Anterior cingulate cortex (tissue), 58 donors: Measurements from ENCODE around the gene TMED4.
"Not testable (repeated sequence)": the region's sequence is repeated elsewhere in the genome, so short reads cannot be mapped to it uniquely, and the experiment has no call there.

Source experiments
- DNase-seq, 58 donors: peaks; one replicate each; lab custom pipeline; 2025; lab: John Stamatoyannopoulos, UW

TMED4 gene

DNA sequence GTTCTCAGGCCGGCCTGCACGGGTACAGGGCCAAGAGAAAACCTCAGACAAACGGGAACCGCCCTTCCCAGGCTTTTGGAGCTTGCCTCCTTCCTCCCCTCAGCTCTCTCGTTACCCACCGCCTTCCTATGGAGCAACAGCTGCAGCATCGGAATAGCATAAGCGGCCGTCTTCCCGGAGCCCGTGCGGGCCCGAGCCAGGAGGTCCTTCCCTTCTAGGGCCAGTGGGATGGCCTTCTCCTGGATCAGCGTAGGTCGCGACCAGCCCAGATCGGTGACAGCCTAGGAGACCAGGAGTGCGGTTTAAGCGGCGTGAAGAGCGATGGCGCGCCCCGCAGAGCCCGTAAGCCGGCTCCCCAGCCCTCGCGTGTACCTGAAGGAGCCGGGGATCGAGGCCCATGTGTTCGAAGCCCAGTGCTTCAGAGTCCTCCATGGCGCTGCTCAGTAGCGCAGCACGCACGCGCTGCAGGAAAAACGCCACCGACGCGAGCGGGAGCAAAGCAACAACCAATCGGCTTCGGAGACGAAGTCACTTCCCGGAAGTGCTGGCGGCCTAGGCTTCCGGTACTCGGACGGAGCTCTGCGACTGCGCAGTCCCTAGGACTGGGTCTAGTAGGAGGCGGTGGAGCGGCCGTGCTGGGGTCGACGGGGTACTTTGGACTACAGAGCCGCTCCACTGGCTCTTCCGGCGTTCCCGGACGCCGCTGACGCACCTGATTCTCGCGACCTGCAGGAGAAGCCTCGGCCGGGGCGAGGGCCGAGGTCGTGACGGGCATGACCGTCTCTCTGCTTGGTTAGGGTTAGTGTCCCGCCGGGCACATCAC, 8.4 kb downstream of the TMED4 start, which contains the start of gene DDX56:
TSS of gene DDX56 (minus strand) at position 445 of the 823 bp plus-strand sequence. CDS start at position 432, 13 bp downstream.
- peak; percentile 48 to 96 (median 92) for DNase-seq

DNA sequence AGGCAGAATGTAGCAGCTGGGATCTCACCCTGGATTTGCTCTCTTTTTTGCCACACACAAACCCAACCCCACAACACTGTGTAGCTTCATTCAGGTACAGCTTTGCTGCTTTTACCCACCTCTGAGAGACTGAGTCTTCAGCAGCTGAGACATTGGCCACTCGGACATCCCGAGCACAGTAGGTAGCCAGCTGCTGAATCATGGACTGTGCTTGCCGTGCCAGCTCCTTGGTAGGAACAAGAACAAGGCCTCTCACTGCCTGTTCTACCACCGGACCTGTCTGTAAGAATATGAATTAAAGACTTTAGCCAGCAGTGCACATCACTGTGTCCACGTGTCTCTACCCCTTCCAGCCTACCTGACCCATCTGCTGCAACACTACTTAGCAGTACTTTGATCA, 9.3 kb downstream of the TMED4 start:
- DNase-seq: no peak

DNA sequence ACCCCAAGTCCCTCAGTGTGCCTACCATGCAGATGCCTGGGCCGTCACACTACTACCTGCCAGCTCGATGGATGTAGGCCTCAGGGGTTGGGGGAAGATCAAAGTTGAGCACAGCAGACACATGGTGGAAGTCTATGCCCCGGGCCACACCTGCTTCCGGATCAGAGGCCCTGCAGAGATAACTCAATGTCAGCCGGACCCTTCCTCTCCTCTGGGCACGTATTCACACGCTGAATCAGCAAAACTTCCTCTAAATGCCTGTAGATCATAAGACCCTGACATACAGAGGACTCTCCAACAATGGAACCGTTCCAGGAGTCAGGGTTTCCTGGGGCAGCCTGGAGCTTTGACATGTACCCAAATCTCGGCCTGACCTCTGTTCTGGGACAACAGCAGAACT, 12.1 kb downstream of the TMED4 start:
- DNase-seq: no peak

DNA sequence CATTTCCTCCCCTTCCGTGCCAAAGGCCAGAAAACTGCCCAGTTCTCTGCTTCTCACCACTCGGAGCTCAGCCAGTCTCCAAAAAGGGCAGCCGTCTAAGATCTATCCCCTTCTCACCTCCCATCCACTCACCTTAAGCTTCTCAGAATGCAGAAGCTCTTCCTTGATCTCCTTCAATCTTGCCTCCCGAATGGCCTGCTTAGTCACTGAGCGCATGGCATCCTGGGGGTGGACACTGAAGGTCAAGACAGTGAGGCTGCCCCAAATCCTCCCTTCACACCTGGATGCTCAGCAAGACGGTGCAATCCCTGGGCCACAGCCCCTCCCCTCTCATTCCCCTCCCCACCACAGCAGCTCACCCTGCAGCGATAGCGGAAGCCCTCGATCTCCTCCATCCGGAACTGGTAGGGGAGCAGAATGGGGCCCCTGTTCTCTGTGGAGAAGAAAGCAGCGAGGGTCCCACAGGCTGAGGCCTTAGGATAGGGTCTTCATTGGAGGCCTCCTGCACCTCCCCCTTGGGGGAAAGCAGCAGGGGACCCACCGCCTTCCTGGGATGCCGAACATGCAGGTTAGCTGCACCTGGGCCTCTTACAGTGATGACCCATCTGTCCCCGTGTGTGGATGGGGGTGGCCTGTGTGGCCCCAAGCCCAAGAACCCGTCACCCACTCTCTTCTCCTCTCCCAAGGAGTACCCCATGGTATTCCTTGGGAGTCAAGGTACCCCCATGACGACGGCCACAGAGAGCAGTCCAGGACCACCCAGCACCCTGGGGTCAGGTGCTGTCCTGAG, 13.1 kb downstream of the TMED4 start:
- DNase-seq: no peak

DNA sequence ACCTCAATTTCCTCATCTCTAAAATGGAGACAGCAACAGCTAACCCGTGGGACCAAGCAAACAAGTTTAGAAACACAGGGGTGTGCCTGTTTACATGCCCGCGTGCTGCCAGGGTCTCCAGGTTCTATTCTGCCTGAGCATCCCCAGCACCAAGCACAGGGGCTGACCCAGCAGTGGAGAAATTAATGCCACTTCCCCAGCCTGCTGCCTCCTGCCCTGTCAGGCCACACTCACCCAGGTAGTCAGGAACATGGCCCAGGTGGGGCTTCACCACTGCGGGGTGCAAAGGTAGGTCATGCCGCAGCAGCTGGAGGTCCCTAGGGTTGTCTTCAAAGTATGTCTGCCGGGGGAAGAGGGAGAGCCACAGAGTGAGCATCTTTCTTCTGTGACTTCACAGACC, 14.1 kb downstream of the TMED4 start:
- DNase-seq: no peak

DNA sequence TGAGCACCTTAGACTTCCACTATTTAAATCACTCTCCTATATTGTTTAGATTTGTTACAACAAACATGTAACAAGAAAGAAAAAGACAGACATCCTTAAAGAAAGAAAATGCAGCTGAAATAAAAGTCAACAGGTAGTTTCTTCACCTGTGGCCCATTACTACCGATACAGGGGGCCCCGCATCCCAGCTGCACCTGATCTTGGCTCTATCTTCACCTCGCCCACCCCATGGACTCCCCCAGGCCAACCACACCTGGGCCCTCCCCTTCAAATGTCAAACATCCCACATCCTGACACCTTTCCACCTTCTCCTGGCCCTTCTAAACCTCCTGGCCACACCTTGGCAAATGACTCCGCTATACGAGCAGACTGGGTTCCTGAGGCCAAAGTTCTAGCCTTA, 15.4 kb downstream of the TMED4 start:
- DNase-seq: no peak

DNA sequence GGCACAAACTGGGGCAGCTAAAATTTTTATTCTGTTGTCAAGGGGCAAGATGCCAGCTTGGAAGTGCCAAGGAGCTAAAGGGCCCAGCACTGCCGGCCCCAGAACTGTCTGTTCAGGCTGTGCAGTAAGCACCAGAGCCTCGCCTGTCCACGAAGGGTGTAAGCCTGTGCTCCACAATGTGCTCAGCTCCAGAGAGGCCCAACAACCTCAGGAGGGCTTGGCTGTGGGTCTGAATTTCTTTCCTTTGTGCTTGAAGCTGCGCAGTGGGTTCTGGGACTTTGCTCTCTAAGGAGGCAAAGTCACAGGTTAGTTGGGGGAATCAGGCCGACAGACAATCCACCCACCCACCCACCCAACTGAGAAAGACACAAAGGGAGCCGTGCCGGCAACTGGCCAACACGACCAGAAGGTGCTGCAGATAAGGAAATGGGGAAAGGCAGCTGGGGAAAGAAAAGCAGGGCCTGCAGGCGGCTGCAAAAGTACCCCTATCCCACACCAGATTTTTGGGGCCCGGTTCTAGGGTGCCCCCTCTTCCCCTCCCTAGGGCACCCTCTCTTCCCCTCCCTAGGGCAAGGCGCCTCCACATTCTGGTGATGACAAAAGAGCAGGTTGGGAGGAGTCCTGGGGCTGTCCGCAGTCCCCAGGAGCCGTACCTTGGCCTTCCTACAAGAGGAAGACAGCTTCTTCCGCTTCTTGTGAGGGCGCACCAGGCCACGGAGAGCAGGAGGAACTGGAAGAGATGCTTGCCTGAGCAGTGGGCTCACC, 16.1 kb downstream of the TMED4 start:
- peak in 1 of 58 donors; percentile 49 for DNase-seq

DNA sequence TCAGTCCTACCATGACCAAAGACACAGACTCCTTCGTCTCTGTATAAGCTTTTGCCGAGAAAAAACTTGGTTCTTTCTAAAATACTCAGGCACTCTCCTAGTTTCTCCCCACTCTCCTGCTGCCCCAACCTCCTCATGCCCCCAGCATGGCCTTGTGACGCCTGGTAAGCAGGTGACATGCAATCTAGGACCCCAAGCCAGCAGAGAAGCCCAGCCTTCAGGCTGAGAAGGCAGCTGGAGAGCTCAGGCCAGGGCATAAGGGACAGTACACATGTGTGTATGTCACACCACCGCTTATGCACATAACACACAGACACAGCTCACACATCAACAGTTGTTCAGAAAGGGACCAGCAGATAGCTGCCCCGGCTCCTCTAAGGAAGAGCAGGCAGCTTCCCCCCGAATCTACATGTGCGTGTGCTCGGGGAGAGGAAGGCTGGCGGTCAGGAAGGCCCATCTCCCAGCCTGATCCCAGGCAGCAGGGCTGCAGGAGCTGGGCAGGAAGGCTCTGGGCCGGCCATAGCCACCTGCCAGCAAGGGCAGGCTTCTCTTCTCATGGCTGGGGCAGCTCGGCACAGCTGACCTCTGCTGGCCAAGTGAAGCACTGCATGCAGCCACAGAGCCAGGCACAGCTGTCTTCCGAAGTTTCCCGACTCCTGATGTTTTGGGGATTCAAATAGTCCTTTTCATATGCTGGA, 16.8 kb downstream of the TMED4 start:
- peak in 52 of 58 donors; percentile 7 to 76 (median 46) for DNase-seq

DNA sequence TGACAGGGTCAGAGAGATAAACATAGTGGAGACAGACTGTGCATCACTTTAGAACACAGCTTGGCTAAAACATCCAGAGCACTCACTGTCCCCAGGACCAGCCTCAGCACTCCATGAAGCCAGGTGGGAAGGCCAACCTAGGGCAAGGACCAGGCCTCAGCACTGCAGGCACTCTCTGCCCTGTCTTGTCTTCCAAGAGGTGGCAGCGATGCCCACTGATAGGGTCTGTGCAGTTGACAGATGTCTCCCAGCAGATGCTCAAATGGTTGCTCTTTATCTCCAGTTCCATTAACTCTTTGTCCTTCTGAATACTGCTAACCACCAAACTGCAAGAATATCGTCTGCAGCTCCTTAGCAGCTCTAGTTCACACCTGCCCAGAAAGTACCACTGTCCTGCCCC, 17.4 kb downstream of the TMED4 start:
- no peak for DNase-seq

DNA sequence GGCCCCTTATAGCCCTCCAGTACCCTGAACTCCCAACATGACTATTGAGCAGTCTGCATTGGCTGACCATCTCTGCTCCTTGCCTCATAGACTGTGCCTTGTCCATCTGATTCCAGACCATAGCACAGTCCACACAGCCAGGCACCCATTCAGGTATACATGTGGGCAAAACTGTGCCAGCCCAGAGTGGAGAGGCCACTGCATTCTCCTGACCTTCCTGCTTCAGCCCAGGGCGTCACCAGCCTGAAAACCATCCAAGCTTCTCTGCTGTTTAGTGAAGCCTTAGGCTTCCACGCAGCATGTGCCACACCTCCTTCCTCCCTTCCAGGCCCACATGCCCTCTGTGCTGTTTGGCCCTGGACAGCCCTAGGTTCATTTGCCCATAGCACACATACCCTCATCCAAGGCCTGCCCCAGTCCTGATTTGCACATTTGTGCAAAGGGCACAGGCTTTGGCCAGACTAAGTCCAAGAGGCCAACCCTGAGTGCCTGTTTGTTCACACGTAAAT, 18.8 kb downstream of the TMED4 start:
- DNase-seq: no peak

DNA sequence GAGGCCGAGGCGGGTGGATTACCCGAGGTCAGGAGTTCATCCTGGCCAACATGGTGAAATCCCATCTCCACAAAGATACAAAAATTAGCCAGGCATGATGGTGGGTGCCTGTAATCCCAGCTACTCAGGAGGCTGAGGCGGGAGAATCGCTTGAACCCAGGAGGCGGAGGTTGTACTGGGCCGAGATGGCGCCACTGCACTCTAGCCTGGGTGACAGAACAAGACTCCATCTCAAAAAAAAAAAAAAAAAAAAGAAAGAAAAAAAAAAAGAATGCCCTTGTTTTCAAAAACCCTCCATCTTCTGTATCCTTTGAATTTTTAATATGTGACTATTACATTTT, 19.4 kb downstream of the TMED4 start:
- DNase-seq: not testable (repeated sequence)

DNA sequence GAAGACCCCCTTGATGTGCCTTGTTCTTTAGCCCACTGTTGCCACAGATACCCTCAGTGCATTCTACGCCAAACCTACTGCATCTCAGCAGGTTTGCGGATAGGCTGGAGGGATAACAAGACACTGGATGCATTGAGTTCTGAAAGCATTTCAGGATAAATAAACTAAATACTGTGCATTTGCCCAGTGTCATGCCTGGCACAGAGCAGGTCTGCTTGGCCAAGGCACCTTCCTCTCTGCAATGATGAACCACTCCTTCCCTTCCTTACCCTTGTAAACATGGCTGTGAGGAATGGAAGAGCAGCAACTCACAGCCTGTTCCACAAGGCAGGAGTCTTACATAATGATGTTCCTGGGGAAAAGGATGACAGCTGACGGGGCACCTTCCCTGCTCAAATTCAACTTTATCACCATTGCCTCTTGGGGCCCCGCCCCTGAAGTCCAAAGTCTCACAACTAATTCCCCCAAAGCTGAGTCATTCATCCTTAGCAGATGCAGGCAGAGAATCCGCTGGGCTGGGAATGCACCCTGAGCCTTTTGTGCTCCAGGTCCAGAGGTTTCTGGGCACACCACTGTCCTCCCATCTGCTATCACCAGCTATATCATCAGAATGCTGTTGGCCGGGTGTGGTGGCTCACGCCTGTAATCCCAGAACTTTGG, 19.9 kb downstream of the TMED4 start:
- peak in 1 of 58 donors; percentile 27 for DNase-seq

DNA sequence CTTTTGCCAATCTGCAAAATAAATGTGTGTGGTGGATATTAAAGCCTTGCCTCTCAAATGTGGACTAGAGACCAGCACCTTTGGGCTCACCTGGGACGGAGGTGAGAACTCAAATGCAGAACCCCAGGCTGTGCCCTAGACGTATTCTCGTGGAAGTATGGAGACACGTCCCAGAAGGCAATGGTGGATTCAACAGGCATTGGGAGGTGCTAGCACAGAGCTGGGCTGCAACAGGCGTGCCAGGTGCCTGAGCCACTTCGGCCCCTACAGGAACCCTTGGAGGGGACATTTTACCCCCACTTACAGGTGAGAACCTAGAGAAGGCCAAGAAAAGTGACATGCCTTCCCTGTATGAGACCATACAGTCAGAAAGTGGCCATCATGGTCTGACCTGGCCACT, 20.6 kb downstream of the TMED4 start:
- DNase-seq: no peak

DNA sequence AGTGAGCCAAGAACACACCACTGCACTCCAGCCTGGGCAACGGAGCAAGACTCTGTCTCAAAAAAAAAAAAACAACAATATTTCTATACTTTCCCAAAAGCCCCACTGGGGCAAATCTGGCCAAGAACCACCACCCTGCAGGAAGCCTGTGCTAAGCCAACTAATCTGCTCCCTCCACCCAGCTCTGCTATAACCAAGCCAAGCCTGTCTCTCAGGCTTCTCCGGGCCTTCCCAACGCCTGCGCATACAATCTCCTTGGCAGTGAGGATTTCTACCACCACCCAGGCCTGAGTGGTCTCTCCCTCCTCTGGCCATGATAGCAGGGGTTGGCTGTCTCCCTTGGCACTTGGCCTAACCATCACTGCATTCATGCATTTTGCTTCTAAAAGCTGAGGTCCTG, 22.5 kb downstream of the TMED4 start:
- no peak for DNase-seq

DNA sequence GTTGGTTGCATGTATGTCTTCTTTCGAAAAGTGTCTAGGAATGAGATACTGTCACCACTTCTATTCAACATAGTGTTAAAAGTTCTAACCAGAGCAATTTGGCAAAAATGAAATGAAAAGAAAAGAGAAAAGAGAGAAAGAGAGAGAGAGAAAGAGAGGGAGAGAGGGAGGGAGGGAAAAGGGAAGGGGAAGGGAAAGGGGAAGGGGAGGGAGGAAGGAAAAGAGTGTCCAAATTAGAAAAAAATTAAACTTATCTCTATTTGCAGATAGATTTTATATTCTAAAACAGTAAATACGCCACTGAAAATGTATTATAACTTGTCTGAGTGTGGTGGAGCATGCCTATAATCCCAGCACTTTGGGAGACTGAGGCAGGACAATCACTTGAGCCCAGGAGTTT, 24.5 kb downstream of the TMED4 start:
- DNase-seq: no peak

DNA sequence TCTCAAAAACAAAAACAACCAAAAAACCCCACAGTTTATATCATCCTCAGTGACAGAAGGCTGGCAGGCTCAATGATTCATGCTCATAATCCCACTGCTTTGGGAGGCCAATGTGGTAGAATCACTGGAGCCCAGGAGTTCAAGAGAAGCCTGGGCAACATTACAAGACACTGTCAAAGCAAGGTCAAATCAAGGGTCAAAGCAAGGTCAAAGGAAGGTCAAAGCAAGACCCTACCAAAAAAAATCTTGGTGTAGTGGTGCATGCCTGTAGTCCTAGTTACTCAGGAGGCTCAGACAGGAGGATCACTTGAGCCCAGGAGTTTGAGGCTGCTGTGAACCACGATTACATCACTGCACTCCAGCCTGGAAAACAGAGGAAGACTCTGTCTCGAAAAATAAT, 26.7 kb downstream of the TMED4 start:
- DNase-seq: no peak

DNA sequence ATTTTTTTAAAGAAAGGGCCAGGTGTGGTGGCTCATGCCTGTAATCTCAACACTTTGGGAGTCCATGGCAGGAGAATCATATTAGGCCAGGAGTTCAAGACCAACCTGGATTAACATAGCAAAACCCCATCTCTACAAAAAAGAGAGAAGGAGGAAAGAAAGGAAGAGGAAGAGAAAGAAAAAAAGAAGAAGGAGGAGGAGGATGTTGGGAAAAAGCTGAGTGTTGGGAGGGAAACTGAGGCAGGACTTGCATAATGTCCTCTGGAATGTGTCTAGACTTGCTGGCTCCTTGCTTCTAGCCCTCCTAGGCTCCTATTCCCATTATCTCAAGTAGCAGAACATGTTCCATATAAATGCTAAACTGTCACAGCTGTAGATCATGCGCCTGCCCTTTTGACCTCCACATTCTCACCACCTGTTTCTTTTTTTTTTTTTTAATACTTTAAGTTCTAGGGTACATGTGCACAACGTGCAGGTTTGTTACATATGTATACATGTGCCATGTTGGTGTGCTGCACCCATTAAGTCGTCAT, 29.5 kb downstream of the TMED4 start:
- DNase-seq: not testable (repeated sequence)

DNA sequence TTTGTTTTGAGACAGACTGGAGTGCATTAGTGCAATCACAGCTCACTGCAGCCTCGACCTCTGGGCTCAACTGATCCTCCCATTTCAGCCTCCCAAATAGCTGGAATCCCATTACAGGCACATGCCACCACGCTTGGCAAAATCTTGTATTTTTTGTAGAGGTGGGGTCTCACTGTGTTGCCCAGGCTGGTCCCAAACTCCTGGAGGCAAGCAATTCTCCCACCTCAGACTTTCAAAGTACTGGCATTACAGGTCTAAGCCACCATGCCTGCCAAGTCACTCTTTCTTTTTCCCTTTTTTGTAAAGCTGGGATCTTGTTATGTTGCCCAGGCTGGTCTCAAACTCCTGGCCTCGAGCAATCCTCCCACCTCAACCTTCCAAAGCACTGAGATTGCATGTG, 32.6 kb downstream of the TMED4 start:
- no peak for DNase-seq

DNA sequence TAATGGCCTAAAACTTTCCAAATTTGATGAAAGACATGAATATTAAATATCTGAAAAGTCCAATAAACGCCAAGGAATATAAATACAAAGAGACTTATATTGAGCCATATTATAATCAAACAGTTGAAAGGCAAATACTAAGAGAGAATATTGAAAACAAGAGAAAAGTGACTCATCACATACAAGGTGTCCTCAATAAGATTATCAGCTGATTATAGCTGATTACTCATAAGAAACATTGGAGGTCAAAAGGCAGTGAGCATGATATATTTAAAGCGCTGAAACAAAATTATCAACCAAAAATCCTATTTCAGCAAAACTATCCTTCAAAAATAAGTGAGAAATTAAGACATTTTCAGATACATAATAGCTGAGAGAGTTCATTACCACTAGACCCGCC, 33.1 kb downstream of the TMED4 start:
- no peak for DNase-seq
